GM21381 (cell line): ENCODE measurements around the gene CCHCR1.
"Not testable (repeated sequence)": the region's sequence is repeated elsewhere in the genome, so short reads cannot be mapped to it uniquely, and the experiment has no call there.

Source experiments
- ATAC-seq: cut with Tn5 transposase; IDR thresholded peaks from one replicate; pipeline ENCODE4 v1.9.1; 2021; ENCODE audit warnings: mild to moderate bottlenecking, moderate library complexity; ENCODE audit not compliant: unreplicated experiment

Gene CCHCR1

GRCh38 chr6:31164475-31165063 is 7.0 kb upstream of the CCHCR1 start:
- not testable (repeated sequence) for ATAC-seq

- ATAC-seq = no peak
Observed at GRCh38 chr6:31163922-31164321, 6.3 kb upstream of the CCHCR1 start.

GRCh38 chr6:31162463-31163165 is 5.0 kb upstream of the CCHCR1 start:
- ATAC-seq = no peak

- ATAC-seq = no peak
Observed at GRCh38 chr6:31161216-31162126, 3.9 kb upstream of the CCHCR1 start.

- ATAC-seq = no peak
Observed at GRCh38 chr6:31158863-31159855, 1.6 kb upstream of the CCHCR1 start.

- ATAC-seq = peak; percentile 82
Observed at GRCh38 chr6:31158140-31158862, 699 bp upstream of the CCHCR1 start, which contains the start of gene TCF19. Gene TCF19, plus strand, starts transcription at chr6:31158589. Its CDS starts 881 bp downstream, at chr6:31159470.

- ATAC-seq = no peak
Observed at GRCh38 chr6:31156641-31157040, 961 bp downstream of the CCHCR1 start.

- ATAC-seq = no peak
Observed at GRCh38 chr6:31154436-31154835, 3.2 kb downstream of the CCHCR1 start.

- no peak for ATAC-seq
Observed at GRCh38 chr6:31152781-31153180, 4.8 kb downstream of the CCHCR1 start.

- no peak for ATAC-seq
Observed at GRCh38 chr6:31149827-31150447, 7.7 kb downstream of the CCHCR1 start.

GRCh38 chr6:31145386-31145785 is 12.2 kb downstream of the CCHCR1 start:
- ATAC-seq = no peak

- ATAC-seq = no peak
Observed at GRCh38 chr6:31144970-31145340, 12.6 kb downstream of the CCHCR1 start.

- ATAC-seq = no peak
Observed at GRCh38 chr6:31144296-31144969, 13.2 kb downstream of the CCHCR1 start.

GRCh38 chr6:31143148-31143547 is 14.5 kb downstream of the CCHCR1 start:
- no peak for ATAC-seq

- ATAC-seq = no peak
Observed at GRCh38 chr6:31142361-31142761, 15.2 kb downstream of the CCHCR1 start.

GRCh38 chr6:31140643-31141042 is 17.0 kb downstream of the CCHCR1 start:
- no peak for ATAC-seq

GRCh38 chr6:31139599-31139998 is 18.0 kb downstream of the CCHCR1 start:
- ATAC-seq = no peak

GRCh38 chr6:31138982-31139381 is 18.6 kb downstream of the CCHCR1 start, which contains the start of gene PSORS1C2:
Gene PSORS1C2, minus strand, starts transcription at chr6:31139066. Its CDS starts 40 bp downstream, at chr6:31139026.
- ATAC-seq = no peak

GRCh38 chr6:31135710-31136109 is 21.9 kb downstream of the CCHCR1 start:
- no peak for ATAC-seq
